GM19438 (cell line): ENCODE results near the gene KLF16.

ENCODE experiments used
- ATAC-seq: cut with Tn5 transposase; IDR thresholded peaks from one replicate; pipeline ENCODE4 v1.9.1; 2021; ENCODE audit warnings: low read depth; ENCODE audit not compliant: unreplicated experiment

The KLF16 gene

GRCh38 chr19:1826557-1827521 is 36.5 kb downstream of the KLF16 start:
- ATAC-seq, result no peak

- ATAC-seq, result no peak
These were observed 37.3 kb downstream of the KLF16 start for GRCh38 chr19:1825909-1826556.

DNA sequence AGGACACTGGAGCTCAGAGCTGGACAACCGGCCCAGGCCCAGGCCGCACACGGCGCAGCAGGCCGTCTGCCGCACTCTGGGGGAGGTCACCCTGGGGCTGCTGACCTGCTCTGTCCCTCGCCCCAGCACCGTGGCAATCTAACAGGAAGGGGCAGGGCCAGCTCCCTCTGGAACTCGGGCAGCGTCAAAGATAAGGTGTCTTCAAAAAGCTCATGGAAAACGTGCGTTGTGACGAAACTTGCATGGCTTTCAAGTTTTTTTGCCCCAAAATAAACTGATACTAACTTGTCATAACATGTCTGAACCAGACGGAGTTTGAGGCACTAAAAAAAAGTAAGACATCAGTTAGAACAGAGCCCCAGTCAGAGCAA is 39.1 kb downstream of the KLF16 start:
- ATAC-seq, result no peak

DNA sequence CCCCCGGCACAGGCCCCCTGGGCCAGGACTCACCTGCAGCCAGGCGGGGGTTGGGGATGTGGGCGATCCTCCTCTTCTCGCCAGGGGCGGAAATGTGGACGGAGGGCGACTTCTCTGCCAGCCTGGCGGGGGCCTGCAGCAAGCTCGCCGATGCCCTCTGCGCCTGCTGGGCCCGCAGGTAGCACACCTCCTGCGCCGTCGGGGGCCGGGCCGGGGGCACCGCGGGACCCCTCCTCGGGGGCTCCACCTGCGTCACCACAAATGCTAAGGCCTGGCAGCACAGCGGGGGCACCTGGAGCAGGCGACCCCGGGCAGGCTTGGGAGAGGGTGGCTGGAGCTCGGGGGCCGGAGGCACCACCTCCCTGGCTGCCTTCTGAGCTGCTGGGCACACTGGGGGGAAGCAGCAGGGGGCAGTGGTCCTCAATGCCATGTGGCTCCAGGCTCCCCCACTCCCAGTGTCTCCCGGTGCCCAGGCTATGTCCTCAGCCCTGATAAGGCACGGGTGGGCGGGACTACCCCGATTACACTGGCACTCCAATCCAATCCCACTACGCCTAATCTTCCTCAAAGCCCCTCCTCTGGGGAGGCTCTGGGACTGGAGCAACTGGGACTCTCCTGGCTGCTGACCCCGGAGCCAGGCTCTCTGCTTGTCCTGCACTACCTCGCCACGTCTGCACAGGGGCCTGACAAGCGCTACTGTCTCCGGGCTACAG is 39.7 kb downstream of the KLF16 start:
- no peak for ATAC-seq

- ATAC-seq, result no peak
These were observed 40.4 kb downstream of the KLF16 start for GRCh38 chr19:1823020-1823419.

- ATAC-seq, result no peak
These were observed 41.2 kb downstream of the KLF16 start for GRCh38 chr19:1822210-1822609.

- no peak for ATAC-seq
These were observed 43.8 kb downstream of the KLF16 start for GRCh38 chr19:1819341-1820255.

- ATAC-seq, result no peak
These were observed 44.7 kb downstream of the KLF16 start for GRCh38 chr19:1818549-1819195.

DNA sequence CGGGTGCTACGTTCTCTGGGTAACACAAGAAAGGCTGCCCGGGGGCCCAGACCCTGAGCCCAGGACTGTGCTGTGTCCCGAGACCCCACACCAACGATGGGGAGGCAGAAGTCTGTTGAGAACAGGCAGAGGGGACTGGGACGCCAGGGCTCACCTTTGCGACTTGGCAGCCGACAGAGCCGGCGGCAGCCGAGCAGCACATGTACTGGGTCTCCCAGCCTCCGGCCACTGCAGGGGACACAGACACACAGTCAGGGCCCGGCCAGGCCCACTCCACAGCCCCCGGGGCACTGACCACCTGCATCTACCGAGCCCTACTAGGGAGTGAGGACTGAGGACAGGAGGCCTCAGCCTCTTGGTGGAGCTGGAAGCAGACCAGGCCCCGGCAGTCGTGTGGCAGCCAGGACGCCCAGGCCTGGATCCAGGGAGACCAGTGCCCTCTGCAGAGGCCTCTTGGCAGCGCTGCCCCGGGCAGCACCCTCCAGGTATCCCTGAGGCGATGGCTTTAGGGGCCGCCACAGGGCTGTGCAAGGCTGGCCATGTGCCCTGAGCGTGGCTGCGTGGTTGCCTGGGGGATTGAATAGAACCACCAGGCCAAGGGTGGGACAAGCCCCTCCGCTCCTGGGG is 45.7 kb downstream of the KLF16 start:
- ATAC-seq, result no peak

- ATAC-seq, result no peak
These were observed 46.7 kb downstream of the KLF16 start for GRCh38 chr19:1816530-1817298.

DNA sequence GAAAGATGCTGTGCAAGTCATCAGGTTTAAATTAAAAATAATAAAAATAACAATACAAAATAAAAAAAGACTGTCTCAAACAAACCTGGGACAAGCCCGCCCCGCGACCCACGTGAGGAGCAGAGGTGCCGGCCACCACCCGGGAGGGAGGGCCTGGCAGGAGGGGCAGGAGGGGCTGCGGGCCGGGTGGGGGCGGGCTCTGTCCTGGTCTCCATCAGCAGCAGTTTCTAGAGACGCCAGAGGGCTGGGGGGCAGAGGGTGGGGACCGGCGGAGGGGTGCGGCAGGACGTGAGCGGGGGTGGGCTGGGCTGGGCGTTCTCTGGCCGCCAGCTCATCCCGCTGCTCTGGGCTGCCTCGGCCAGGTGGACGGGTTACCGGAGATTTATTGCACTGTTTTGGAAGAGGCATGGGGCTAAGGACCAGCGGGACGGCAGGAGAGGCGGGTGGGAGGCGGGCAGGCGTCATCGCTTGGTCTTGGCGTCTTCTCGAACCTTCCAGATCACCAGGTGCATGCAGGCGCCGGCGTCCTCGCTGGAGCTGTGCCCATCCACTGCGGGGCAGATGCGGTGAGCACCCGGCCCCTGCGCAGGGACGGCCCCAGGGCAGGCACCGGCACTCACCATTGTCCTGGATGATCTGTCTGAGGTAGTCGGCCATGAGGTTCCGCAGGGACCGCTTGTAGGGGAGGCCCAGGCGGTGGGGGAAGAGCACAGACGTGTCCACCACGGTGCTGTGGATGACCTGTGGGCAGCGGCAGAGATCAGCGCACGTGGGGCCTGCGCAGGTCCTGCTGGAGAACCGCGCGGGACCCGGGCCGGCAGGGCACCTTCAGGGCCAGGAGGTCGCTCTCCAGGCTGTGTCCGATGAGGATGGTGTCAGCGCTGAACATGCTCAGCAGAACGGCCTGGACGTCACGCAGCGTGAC is 47.5 kb downstream of the KLF16 start:
- ATAC-seq, result no peak

GRCh38 chr19:1814833-1815604 is 48.4 kb downstream of the KLF16 start:
- no peak for ATAC-seq

- no peak for ATAC-seq
These were observed 49.0 kb downstream of the KLF16 start for GRCh38 chr19:1814391-1814790.

DNA sequence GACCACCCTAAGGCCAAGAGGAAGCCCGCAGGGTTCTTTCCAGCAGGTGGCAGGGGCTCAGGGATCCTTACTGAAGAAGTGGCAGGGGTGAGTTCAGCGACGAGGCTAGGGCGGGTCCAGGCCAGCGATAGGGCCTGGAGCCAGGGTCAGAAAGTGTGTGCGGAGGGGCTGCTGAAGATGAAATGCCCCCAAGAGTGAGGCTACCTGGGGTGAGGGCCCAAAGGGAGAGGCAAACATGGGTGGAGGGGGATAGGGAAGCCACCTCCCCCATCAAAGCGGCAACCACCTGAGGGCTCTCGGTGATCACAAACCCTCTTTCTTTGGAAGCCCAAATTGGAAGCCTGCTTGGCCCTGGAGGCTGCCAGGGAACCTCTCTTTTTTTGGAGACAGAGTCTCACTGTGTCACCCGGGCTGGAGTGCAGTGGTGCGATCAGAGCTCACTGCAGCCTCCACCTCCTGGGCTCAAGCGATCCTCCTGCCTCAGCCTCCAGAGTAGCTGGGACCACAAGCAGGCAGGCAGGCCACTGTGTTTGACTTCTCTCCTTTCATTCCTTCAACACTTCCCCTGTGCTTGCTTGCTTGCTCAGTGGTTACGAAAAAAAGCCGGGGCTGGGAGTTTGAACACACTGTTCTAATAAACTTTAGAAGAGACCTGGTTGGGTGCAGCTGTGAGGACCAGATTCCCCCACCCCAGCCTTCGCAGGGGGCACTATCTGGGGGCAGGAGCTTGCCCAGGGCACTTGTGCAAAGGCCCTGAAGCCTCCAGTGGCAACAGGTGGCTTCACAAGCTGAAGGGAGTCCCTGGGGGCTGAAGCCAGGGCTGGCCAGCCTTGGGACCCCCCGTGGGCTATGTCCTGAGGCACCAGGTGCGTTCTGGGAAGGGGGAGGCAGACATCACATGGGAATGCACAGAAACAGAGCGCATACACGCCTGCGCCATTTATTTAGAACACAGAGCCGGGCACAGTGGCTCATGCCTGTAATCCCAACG is 49.9 kb downstream of the KLF16 start:
- ATAC-seq, result no peak

DNA sequence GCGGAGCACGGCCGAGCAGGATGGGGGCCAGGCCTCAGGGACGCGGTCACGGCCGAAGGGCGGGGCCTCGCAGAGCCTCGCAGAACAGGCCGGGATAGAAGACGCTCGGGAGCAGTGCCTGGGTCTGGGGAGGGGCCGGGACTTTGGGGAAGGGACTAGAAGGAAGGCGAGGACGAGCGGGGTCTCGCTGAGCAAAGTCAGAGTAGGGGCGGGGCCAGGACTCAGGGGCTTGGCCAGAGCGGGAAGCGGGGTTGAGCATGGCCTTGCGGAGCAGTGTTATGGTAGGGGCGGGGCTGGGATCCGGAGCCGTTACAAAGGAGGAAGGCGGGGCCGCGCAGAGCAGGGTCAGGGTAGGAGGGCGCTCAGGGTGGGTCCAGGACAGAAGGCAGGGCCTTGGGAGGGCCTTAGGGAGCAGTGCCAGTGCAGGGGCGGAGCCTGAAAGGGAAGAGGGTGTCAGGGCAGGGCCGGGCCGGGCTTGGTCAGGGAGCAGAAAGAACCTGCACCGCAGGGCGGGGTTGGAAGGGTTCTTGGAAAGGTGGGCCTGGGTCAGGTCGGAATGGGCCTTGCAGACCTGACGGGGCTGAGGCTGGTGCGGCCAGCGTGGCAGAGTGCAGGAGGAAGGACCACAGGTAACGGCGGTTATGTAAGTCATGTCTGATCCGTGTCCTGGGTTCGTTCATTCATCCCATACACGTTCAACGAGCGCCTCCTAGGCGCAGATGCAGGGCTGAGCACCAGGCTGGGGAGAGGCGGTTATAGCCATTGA is 50.8 kb downstream of the KLF16 start:
- peak; percentile 76 for ATAC-seq
